Trophoblast cell (in vitro differentiated cells and primary cell): ENCODE results near the gene PXDC1.

Experiments used
- DNase-seq, 2 donors: peaks; one replicate each; pipeline ENCODE4 v3.0.0-alpha.2; 2016
- H2AFZ ChIP-seq: 2 replicates; pipeline ENCODE4 v1.6.1; 2013; ENCODE audit warnings: low read length, moderate library complexity, mild to moderate bottlenecking; ENCODE audit not compliant: insufficient read depth, poor library complexity
- H2AK5ac ChIP-seq: 2 replicates; pipeline ENCODE4 v1.6.1; 2013; ENCODE audit warnings: mild to moderate bottlenecking, low read length
- H2BK120ac ChIP-seq: 2 replicates; pipeline ENCODE4 v1.6.1; 2013; ENCODE audit warnings: low read length, mild to moderate bottlenecking, moderate library complexity; ENCODE audit not compliant: insufficient read depth, poor library complexity
- H2BK12ac ChIP-seq: 2 replicates; pipeline ENCODE4 v1.6.1; 2013; ENCODE audit warnings: mild to moderate bottlenecking, low read length, moderate library complexity
- H2BK5ac ChIP-seq: 2 replicates; pipeline ENCODE4 v1.6.1; 2013; ENCODE audit warnings: low read length, low read depth, moderate library complexity, mild to moderate bottlenecking; ENCODE audit not compliant: poor library complexity
- H3K14ac ChIP-seq: 2 replicates; pipeline ENCODE4 v1.6.1; 2013; ENCODE audit warnings: mild to moderate bottlenecking, low read length
- H3K18ac ChIP-seq: 2 replicates; pipeline ENCODE4 v1.6.1; 2013; ENCODE audit warnings: mild to moderate bottlenecking, low read length
- H3K23ac ChIP-seq: 2 replicates; pipeline ENCODE4 v1.6.1; 2013; ENCODE audit warnings: low read length
- H3K27ac ChIP-seq: 2 replicates; pipeline ENCODE4 v1.5.1; 2013; ENCODE audit warnings: low read depth, mild to moderate bottlenecking, inconsistent platforms, low read length, moderate library complexity
- H3K27me3 ChIP-seq: 2 replicates; pipeline ENCODE4 v1.6.1; 2013; ENCODE audit warnings: inconsistent platforms, mild to moderate bottlenecking, low read length, moderate library complexity; ENCODE audit not compliant: insufficient read depth
- H3K36me3 ChIP-seq, 2 experiments: 1 replicate in 1 of 2; 2 replicates in 1 of 2; pipeline ENCODE4 v1.6.1; 2013; ENCODE audit warnings: low read length in 2 of 2, mild to moderate bottlenecking in 2 of 2, moderate library complexity in 1 of 2; ENCODE audit not compliant: insufficient read depth in 2 of 2, control insufficient read depth in 1 of 2
- H3K4ac ChIP-seq: 2 replicates; pipeline ENCODE4 v1.6.1; 2013; ENCODE audit warnings: low read depth, mild to moderate bottlenecking, low read length, moderate library complexity
- H3K4me1 ChIP-seq, 2 experiments: 1 replicate in 1 of 2; 2 replicates in 1 of 2; pipeline ENCODE4 v1.6.1; 2013; ENCODE audit warnings: low read length in 2 of 2, mild to moderate bottlenecking in 2 of 2, moderate library complexity in 1 of 2; ENCODE audit not compliant: insufficient read depth in 2 of 2, control insufficient read depth in 1 of 2
- H3K4me2 ChIP-seq: 2 replicates; pipeline ENCODE4 v1.6.1; 2013; ENCODE audit warnings: inconsistent platforms, mild to moderate bottlenecking, low read length, moderate library complexity
- H3K4me3 ChIP-seq: 2 replicates; pipeline ENCODE4 v1.5.1; 2013; ENCODE audit warnings: mild to moderate bottlenecking, low read depth, low read length, inconsistent platforms
- H3K79me1 ChIP-seq: one replicate; pipeline ENCODE4 v1.6.1; 2013; ENCODE audit warnings: low read length
- H3K79me2 ChIP-seq: 2 replicates; pipeline ENCODE4 v1.6.1; 2013; ENCODE audit warnings: low read length, mild to moderate bottlenecking; ENCODE audit not compliant: control insufficient read depth, insufficient read depth, poor library complexity
- H3K9ac ChIP-seq: 2 replicates; pipeline ENCODE4 v1.6.1; 2013; ENCODE audit warnings: mild to moderate bottlenecking, low read length
- H3K9me3 ChIP-seq: 2 replicates; pipeline ENCODE4 v1.6.1; 2013; ENCODE audit warnings: low read depth, mild to moderate bottlenecking, control low read depth, inconsistent platforms, low read length; ENCODE audit not compliant: insufficient read depth
- H4K12ac ChIP-seq: 2 replicates; pipeline ENCODE4 v1.6.1; 2013; ENCODE audit warnings: low read depth, mild to moderate bottlenecking, low read length, moderate library complexity
- H4K8ac ChIP-seq: 2 replicates; pipeline ENCODE4 v1.6.1; 2013; ENCODE audit warnings: low read depth, mild to moderate bottlenecking, low read length, moderate library complexity
- H4K91ac ChIP-seq: one replicate; pipeline ENCODE4 v1.6.1; 2013; ENCODE audit warnings: low read depth, mild to moderate bottlenecking, low read length, moderate library complexity
- WGBS: extraction: QIAGEN DNeasy Blood & Tissue Kit; methylation state at CpG from one replicate; pipeline ENCODE4 v1.1.7; 2013; ENCODE audit warnings: missing lambda C conversion rate; ENCODE audit not compliant: insufficient read length, insufficient coverage; ENCODE audit errors: extremely low coverage; 5-methylcytosine and 5-hydroxymethylcytosine counted together

The PXDC1 gene

DNA sequence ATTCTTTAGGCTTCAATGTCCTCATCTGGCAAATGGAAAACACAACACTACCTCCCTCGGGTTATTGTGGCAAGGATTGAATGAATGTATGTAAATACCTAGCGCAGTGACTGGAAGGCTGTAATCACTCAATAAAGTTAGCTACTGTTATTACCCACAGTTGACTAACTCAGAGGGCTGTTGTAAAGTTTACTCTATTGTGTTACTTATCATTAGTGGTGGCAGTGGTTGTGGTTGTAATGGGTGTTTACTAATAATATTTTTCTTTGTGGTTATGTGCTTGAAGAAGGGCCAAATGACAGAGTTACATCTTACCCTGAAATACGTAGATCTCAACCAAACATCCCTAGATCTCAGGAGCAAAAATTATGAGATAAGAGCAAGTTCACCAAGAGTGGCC lies 42.0 kb upstream of the PXDC1 start:
- no peak overlapping the region for H2BK12ac ChIP-seq
- no peak overlapping the region for H3K27ac ChIP-seq
- no peak overlapping the region for H3K4me3 ChIP-seq
- H3K36me3 ChIP-seq = no peaks in the 10 kb centered on the region
- no peak overlapping the region for H4K91ac ChIP-seq
- no peak overlapping the region for H4K8ac ChIP-seq
- peaks cover 2% of the 10 kb centered on the region for H3K9me3 ChIP-seq
- no peak overlapping the region for H3K9ac ChIP-seq
- H3K27me3 ChIP-seq = no peaks in the 10 kb centered on the region
- H3K79me2 ChIP-seq = no peaks in the 10 kb centered on the region
- H2BK120ac ChIP-seq = no peak overlapping the region
- no peak overlapping the region for H2BK5ac ChIP-seq
- H2AFZ ChIP-seq = no peak overlapping the region
- H3K79me1 ChIP-seq = peaks cover 14% of the 10 kb centered on the region
- H3K14ac ChIP-seq = no peak overlapping the region
- H3K18ac ChIP-seq = no peak overlapping the region
- H2AK5ac ChIP-seq = no peak overlapping the region
- H4K12ac ChIP-seq = no peak overlapping the region
- no peak overlapping the region for H3K4ac ChIP-seq
- H3K4me2 ChIP-seq = no peak overlapping the region
- no peak for DNase-seq
- H3K23ac ChIP-seq = no peak overlapping the region
- H3K4me1 ChIP-seq = peaks cover 7 to 11% of the 10 kb centered on the region in 2 experiments
- no CpG with 5 or more reads among the region's 3 CpGs for WGBS

- H3K27me3 ChIP-seq = no peaks in the 10 kb centered on the region
- peaks cover 11% of the 10 kb centered on the region for H3K79me1 ChIP-seq
- H2BK120ac ChIP-seq = no peak overlapping the region
- H3K4ac ChIP-seq = no peak overlapping the region
- H3K9me3 ChIP-seq = no peaks in the 10 kb centered on the region
- no peaks in the 10 kb centered on the region for H3K36me3 ChIP-seq
- no peaks in the 10 kb centered on the region for H3K79me2 ChIP-seq
- DNase-seq = peak in 1 of 2 donors; percentile 31
- H2BK12ac ChIP-seq = no peak overlapping the region
- peaks cover 0 to 5% of the 10 kb centered on the region in 2 experiments for H3K4me1 ChIP-seq
- no peak overlapping the region for H3K9ac ChIP-seq
- no peak overlapping the region for H2BK5ac ChIP-seq
- no peak overlapping the region for H2AK5ac ChIP-seq
- H3K18ac ChIP-seq = no peak overlapping the region
- no peak overlapping the region for H3K4me3 ChIP-seq
- H3K4me2 ChIP-seq = no peak overlapping the region
- H3K23ac ChIP-seq = no peak overlapping the region
- H2AFZ ChIP-seq = no peak overlapping the region
- H4K8ac ChIP-seq = no peak overlapping the region
- H4K12ac ChIP-seq = no peak overlapping the region
- no peak overlapping the region for H4K91ac ChIP-seq
- H3K14ac ChIP-seq = no peak overlapping the region
- WGBS = no CpG with 5 or more reads among the region's 8 CpGs
- no peak overlapping the region for H3K27ac ChIP-seq
Observed at GRCh38 chr6:3791526-3792203, 40.2 kb upstream of the PXDC1 start.

DNA sequence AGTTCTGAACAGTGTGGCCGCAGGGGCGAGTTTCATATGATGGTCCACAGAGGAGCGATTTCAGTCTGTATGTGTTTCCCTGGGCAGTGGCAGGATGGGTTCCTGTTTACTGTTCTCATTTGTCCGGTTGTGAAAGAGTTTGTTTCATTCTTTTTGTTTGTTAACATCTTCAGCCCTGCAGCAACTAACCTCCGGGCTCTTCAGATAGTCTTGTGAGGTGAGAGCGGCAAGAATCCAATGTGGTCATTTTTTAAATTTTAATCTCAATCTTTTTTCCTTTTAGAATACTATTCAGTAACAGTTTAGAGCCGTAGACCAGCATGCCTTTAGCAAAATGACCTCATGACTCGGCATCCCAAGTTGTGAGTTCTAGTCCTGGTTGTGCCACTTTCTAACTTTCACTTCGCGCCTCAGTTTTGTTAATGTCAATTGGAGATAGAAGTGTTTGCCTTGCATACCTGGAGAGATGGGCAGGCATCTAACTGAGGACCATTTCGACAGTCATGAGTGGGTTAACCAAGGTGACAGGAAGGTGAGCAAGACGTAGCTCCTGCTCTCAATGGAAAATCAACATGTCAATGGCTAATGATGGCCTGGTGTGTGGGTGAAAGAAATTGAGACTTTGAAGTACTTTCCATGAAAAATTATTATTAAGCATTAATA lies 38.5 kb upstream of the PXDC1 start:
- WGBS = no CpG with 5 or more reads among the region's 12 CpGs
- no peak overlapping the region for H3K9ac ChIP-seq

DNA sequence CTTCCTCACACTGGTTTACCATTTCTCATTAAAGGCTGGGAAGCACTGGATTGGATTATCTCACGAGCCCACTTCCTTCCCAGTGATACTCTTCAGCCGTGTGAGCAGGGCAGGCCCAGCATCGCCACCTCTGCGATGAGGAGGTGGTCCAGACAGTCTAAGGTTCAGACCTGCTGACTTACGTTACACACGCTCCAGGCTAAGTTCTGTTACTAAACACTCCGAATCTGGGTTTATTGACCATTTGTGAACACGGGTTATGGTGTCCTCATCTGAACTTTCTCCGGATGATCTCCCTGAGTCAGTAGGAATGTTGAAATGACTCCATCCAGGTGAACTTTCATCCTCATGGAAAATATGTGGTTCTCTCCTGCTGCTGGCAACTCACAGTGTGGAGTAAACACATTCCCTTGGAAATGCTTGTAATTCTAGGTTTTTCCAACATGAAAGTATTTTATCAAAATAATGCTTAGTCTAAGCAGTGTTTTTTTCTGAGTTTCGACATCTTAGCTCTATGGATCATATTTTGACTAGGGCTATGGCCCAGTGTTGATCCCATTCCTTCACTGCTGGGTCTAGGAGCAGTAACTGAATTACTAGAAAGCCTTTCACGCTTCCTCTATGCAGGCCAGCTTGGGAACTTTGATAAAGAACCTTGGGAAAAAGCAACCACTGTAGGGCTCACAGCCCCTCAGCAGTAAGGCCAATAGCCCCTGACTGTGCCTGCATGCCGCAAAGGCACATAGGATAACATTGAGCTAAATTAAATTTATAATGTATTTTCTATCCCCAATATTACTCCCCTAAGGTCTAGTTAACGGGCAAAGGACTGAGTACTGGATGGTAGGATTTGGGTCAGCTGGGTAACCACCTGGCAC lies 37.7 kb upstream of the PXDC1 start:
- no peak overlapping the region for H2AK5ac ChIP-seq
- no CpG with 5 or more reads among the region's 13 CpGs for WGBS
- H3K4me2 ChIP-seq = no peak overlapping the region
- no peak overlapping the region for H4K12ac ChIP-seq
- no peaks in the 10 kb centered on the region for H3K9me3 ChIP-seq
- peak overlapping the region; percentile 77 for H3K27ac ChIP-seq
- H3K27me3 ChIP-seq = no peaks in the 10 kb centered on the region
- peak overlapping the region; percentile 55 for H2BK5ac ChIP-seq
- no peak overlapping the region for H3K4ac ChIP-seq
- no peak overlapping the region for H3K23ac ChIP-seq
- peak overlapping the region; percentile 31 for H4K8ac ChIP-seq
- no peak overlapping the region for H3K18ac ChIP-seq
- peaks cover 11% of the 10 kb centered on the region for H3K79me1 ChIP-seq
- peak; percentile 96 to 99 for DNase-seq
- no peaks in the 10 kb centered on the region for H3K36me3 ChIP-seq
- H3K4me1 ChIP-seq = peaks cover 0 to 5% of the 10 kb centered on the region in 2 experiments
- H2BK12ac ChIP-seq = no peak overlapping the region
- no peak overlapping the region for H3K4me3 ChIP-seq
- H4K91ac ChIP-seq = peak overlapping the region; percentile 42
- no peak overlapping the region for H3K14ac ChIP-seq
- H3K9ac ChIP-seq = no peak overlapping the region
- no peak overlapping the region for H2AFZ ChIP-seq
- H3K79me2 ChIP-seq = no peaks in the 10 kb centered on the region
- peak overlapping the region; percentile 14 for H2BK120ac ChIP-seq

More for the DNA sequence above, 38.5 kb upstream of the PXDC1 start:
- H3K4me3 ChIP-seq = no peak overlapping the region
- peak overlapping the region; percentile 69 for H2BK12ac ChIP-seq
- no peak overlapping the region for H4K91ac ChIP-seq
- peaks cover 0 to 5% of the 10 kb centered on the region in 2 experiments for H3K4me1 ChIP-seq
- H3K36me3 ChIP-seq = no peaks in the 10 kb centered on the region
- H3K23ac ChIP-seq = no peak overlapping the region
- no peak overlapping the region for H3K4me2 ChIP-seq
- H3K14ac ChIP-seq = no peak overlapping the region
- no peak overlapping the region for H4K12ac ChIP-seq
- peak overlapping the region; percentile 77 for H3K27ac ChIP-seq
- H2AK5ac ChIP-seq = no peak overlapping the region
- peaks cover 11% of the 10 kb centered on the region for H3K79me1 ChIP-seq
- H3K79me2 ChIP-seq = no peaks in the 10 kb centered on the region
- no peak overlapping the region for H3K18ac ChIP-seq
- DNase-seq = peak; percentile 85 to 98
- no peak overlapping the region for H3K4ac ChIP-seq
- H2BK5ac ChIP-seq = no peak overlapping the region
- no peak overlapping the region for H2AFZ ChIP-seq
- H3K27me3 ChIP-seq = no peaks in the 10 kb centered on the region
- peak overlapping the region; percentile 29 for H2BK120ac ChIP-seq
- H3K9me3 ChIP-seq = no peaks in the 10 kb centered on the region
- H4K8ac ChIP-seq = no peak overlapping the region
